WTC11 (cell line): ENCODE measurements around the gene EFCC1. TPM values are rescaled to one million over a fixed set of nuclear protein-coding genes. Genes with fewer than 3 reads are reported as not detected.

Experiments used
- ATAC-seq: fragments of 200-7000 bp; cut with Tn5 transposase; 2 replicates; pipeline ENCODE4 v1.10.0; 2021; ENCODE audit warnings: mild to moderate bottlenecking, moderate library complexity
- CTCF ChIA-PET: fragments of 300-600 bp; sonication (Branson Sonifier 250); formaldehyde crosslinking; loops from one replicate; lab custom pipeline; 2021; ENCODE audit warnings: antibody characterized with exemption; lab: Charles Lee
- POLR2A ChIA-PET: fragments of 350-600 bp; sonication (Branson Sonifier 250); formaldehyde crosslinking; loops from one replicate; lab custom pipeline; 2021; ENCODE audit warnings: antibody characterized with exemption; lab: Charles Lee
- DNase-seq: peaks from one replicate; pipeline ENCODE4 v3.0.0; 2021; ENCODE audit warnings: low spot score
- H3K27ac Mint-ChIP-seq: 2 replicates; pipeline ENCODE4 v1.8.0; 2021; ENCODE audit warnings: mixed read lengths
- H3K27me3 Mint-ChIP-seq: 2 replicates; pipeline ENCODE4 v1.8.0; 2021; ENCODE audit warnings: low read depth, mild to moderate bottlenecking, moderate library complexity, mixed read lengths
- H3K36me3 Mint-ChIP-seq: 2 replicates; pipeline ENCODE4 v1.8.0; 2021; ENCODE audit warnings: mixed read lengths
- H3K4me1 Mint-ChIP-seq: 2 replicates; pipeline ENCODE4 v1.8.0; 2022; ENCODE audit warnings: mixed read lengths
- H3K4me3 Mint-ChIP-seq: 2 replicates; pipeline ENCODE4 v1.8.0; 2021; ENCODE audit warnings: mild to moderate bottlenecking, moderate library complexity, mixed read lengths
- H3K9me3 Mint-ChIP-seq: 2 replicates; pipeline ENCODE4 v1.8.0; 2021; ENCODE audit warnings: mixed read lengths
- AR ChIP-seq: fragments of 250-450 bp; sonication (Bioruptor Pico); IDR thresholded peaks from 2 replicates; pipeline ENCODE4 v1.9.0; 2021; ENCODE audit warnings: mild to moderate bottlenecking
- ARID4B ChIP-seq: sonication (generic); formaldehyde crosslinking; IDR thresholded peaks from 2 replicates; pipeline ENCODE4 v1.8.0; 2023; ENCODE audit warnings: missing genetic modification reagents, mild to moderate bottlenecking, borderline replicate concordance
- ATF2 ChIP-seq: sonication (generic); formaldehyde crosslinking; IDR thresholded peaks from 2 replicates; pipeline ENCODE4 v1.8.1; 2022; ENCODE audit warnings: low read depth, missing genetic modification reagents, borderline replicate concordance
- ATF3 ChIP-seq: sonication (generic); formaldehyde crosslinking; conservative IDR thresholded peaks from 2 replicates; pipeline ENCODE4 v1.8.1; 2022; ENCODE audit warnings: mild to moderate bottlenecking, missing genetic modification reagents
- ELF4 ChIP-seq: sonication (generic); formaldehyde crosslinking; IDR thresholded peaks from 2 replicates; pipeline ENCODE4 v1.8.1; 2022; ENCODE audit warnings: low read depth, mild to moderate bottlenecking, moderate library complexity, missing genetic modification reagents
- EMX1 ChIP-seq: fragments of 250-450 bp; sonication (Bioruptor Pico); IDR thresholded peaks from 2 replicates; pipeline ENCODE4 v1.8.0; 2021; ENCODE audit warnings: mild to moderate bottlenecking
- ESRRA ChIP-seq: sonication (generic); formaldehyde crosslinking; IDR thresholded peaks from 2 replicates; pipeline ENCODE4 v1.8.1; 2022; ENCODE audit warnings: mild to moderate bottlenecking, missing genetic modification reagents, borderline replicate concordance
- FOXP4 ChIP-seq: sonication (generic); formaldehyde crosslinking; IDR thresholded peaks from 2 replicates; pipeline ENCODE4 v1.8.0; 2022; ENCODE audit warnings: mild to moderate bottlenecking, missing genetic modification reagents
- GABPB1 ChIP-seq: sonication (generic); formaldehyde crosslinking; IDR thresholded peaks from 2 replicates; pipeline ENCODE4 v1.8.1; 2023; ENCODE audit warnings: mild to moderate bottlenecking, missing genetic modification reagents
- HMGA2 ChIP-seq: fragments of 250-450 bp; sonication (Bioruptor Pico); IDR thresholded peaks from 2 replicates; pipeline ENCODE4 v1.4.0; 2021; ENCODE audit warnings: mild to moderate bottlenecking, moderate library complexity
- JAZF1 ChIP-seq: fragments of 250-450 bp; sonication (Bioruptor Pico); IDR thresholded peaks from 2 replicates; pipeline ENCODE4 v1.9.0; 2021; ENCODE audit warnings: moderate library complexity, mild to moderate bottlenecking, inconsistent platforms
- OVOL2 ChIP-seq: fragments of 250-450 bp; sonication (Bioruptor Pico); IDR thresholded peaks from 2 replicates; pipeline ENCODE4 v1.9.0; 2021; ENCODE audit warnings: mild to moderate bottlenecking, borderline replicate concordance
- TP53 ChIP-seq: sonication (generic); formaldehyde crosslinking; IDR thresholded peaks from 2 replicates; pipeline ENCODE4 v1.8.1; 2023; ENCODE audit warnings: mild to moderate bottlenecking, missing genetic modification reagents
- ZBTB43 ChIP-seq: sonication (generic); formaldehyde crosslinking; IDR thresholded peaks from 2 replicates; pipeline ENCODE4 v1.8.1; 2023; ENCODE audit warnings: mild to moderate bottlenecking, missing genetic modification reagents
- ZNF138 ChIP-seq: sonication (generic); formaldehyde crosslinking; conservative IDR thresholded peaks from 2 replicates; pipeline ENCODE4 v1.8.1; 2022; ENCODE audit warnings: mild to moderate bottlenecking, moderate library complexity, missing genetic modification reagents
- ZNF232 ChIP-seq: sonication (generic); formaldehyde crosslinking; IDR thresholded peaks from 2 replicates; pipeline ENCODE4 v1.8.0; 2022; ENCODE audit warnings: mild to moderate bottlenecking, missing genetic modification reagents
- ZNF317 ChIP-seq: sonication (generic); formaldehyde crosslinking; IDR thresholded peaks from 2 replicates; pipeline ENCODE4 v1.8.1; 2023; ENCODE audit warnings: low read depth, mild to moderate bottlenecking, moderate library complexity, missing genetic modification reagents, borderline replicate concordance
- ZNF396 ChIP-seq: fragments of 250-450 bp; sonication (Bioruptor Pico); IDR thresholded peaks from 2 replicates; pipeline ENCODE4 v1.8.0; 2021; ENCODE audit warnings: mild to moderate bottlenecking, moderate library complexity, borderline replicate concordance
- ZNF512 ChIP-seq: sonication (generic); formaldehyde crosslinking; IDR thresholded peaks from 2 replicates; pipeline ENCODE4 v1.8.1; 2022; ENCODE audit warnings: missing genetic modification reagents, borderline replicate concordance
- ZNF671 ChIP-seq: fragments of 250-450 bp; sonication (Bioruptor Pico); IDR thresholded peaks from 2 replicates; pipeline ENCODE4 v1.8.0; 2021; ENCODE audit warnings: mild to moderate bottlenecking
- total RNA-seq: library from RNA; stranded (reverse); gene quantifications from 3 replicates; pipeline ENCODE4 v1.2.3, GENCODE V29; 2021

EFCC1 gene
- total RNA-seq, 1 experiment from 2014 or later, result 0.31 TPM

GRCh38 chr3:129023909-129024308, 22.8 kb downstream of the EFCC1 start:
- Mint-ChIP-seq H3K36me3 (no peaks in the 10 kb centered on the region), H3K27ac (no peak overlapping the region), H3K27me3 (peaks cover 46% of the 10 kb centered on the region), H3K4me1 (peaks cover 5% of the 10 kb centered on the region; the same call in 1 of the 2 replicates)
- no peak for DNase-seq
- no peak for ATAC-seq
- POLR2A ChIA-PET, result no interaction called here
- TF ChIP-seq ELF4 (CRISPR knock-in tag), result no peak
- TF ChIP-seq ATF2 (CRISPR knock-in tag), result no peak
- no peak for TF ChIP-seq HMGA2 (CRISPR knock-in tag)
- TF ChIP-seq, all 79 proteins: peak for 0
- CTCF ChIA-PET, result interaction anchor here (5.7 kb wide), 1 partner anchor 53 kb away, joined by 25 read pairs; no protein-coding TSS in a partner anchor
- Mint-ChIP-seq H3K4me3 (no peak overlapping the region), H3K9me3 (0 out of 2 replicates have a peak, but pooled peaks cover 6% of the 10 kb centered on the region)

- peaks cover 5% of the 10 kb centered on the region; the same call in 1 of the 2 replicates for H3K4me1 Mint-ChIP-seq
- H3K36me3 Mint-ChIP-seq, result no peaks in the 10 kb centered on the region
- peaks cover 51% of the 10 kb centered on the region for H3K27me3 Mint-ChIP-seq
- no peak for ATAC-seq
- H3K9me3 Mint-ChIP-seq, result peaks cover 6% of the 10 kb centered on the region; the same call in 1 of the 2 replicates
- DNase-seq, result no peak
- POLR2A ChIA-PET, result no interaction called here
- CTCF ChIA-PET, result interaction anchor here (1.0 to 5.7 kb wide), 3 partner anchors 9 to 55 kb away, joined by 5 to 25 read pairs (median 12); no protein-coding TSS in a partner anchor
- TF ChIP-seq FOXP4 (CRISPR knock-in tag), result no peak
- TF ChIP-seq ESRRA (CRISPR knock-in tag), result no peak
- no peak for TF ChIP-seq JAZF1
- TF ChIP-seq ARID4B, result no peak
- TF ChIP-seq OVOL2, result no peak
- TF ChIP-seq AR (CRISPR knock-in tag), result no peak
- TF ChIP-seq ZNF396 (CRISPR knock-in tag), result no peak
- no peak for TF ChIP-seq TP53 (CRISPR knock-in tag)
- TF ChIP-seq ZNF138 (CRISPR knock-in tag), result no peak
- no peak for TF ChIP-seq ZNF317 (CRISPR knock-in tag)
- no peak for TF ChIP-seq GABPB1 (CRISPR knock-in tag)
- TF ChIP-seq ZBTB43 (CRISPR knock-in tag), result no peak
- no peak for TF ChIP-seq ZNF232 (CRISPR knock-in tag)
- TF ChIP-seq ATF3 (CRISPR knock-in tag), result no peak
- no peak for TF ChIP-seq HMGA2 (CRISPR knock-in tag)
- no peak for TF ChIP-seq ZNF512 (CRISPR knock-in tag)
- no peak for TF ChIP-seq ZNF671 (CRISPR knock-in tag)
- TF ChIP-seq EMX1, result no peak
- TF ChIP-seq, all 79 proteins: peak for 0
- Mint-ChIP-seq H3K4me3 (no peak overlapping the region), H3K27ac (no peak overlapping the region)
These were observed 24.0 kb downstream of the EFCC1 start for GRCh38 chr3:129025108-129025507.
